Cardiac fibroblast (primary cell): ENCODE data around the gene PCDHGA1.
A peak's percentile ranks its signal among the peaks of the same experiment; 100 is the strongest.

Source experiments
- DNase-seq, 2 donors: peaks; one replicate each; pipeline versions ENCODE4 v3.0.0 to v3.0.0-alpha.2; 2010; ENCODE audit warnings: low read depth in 2 of 2
- H3K4me3 ChIP-seq, 2 donors: replicated peaks in 1 of 2; 1 replicate in 1 of 2; 2 replicates in 1 of 2; pipeline ENCODE4 v1.5.1; 2011; ENCODE audit warnings: low read depth in 2 of 2, low read length in 2 of 2, mild to moderate bottlenecking in 2 of 2, moderate library complexity in 1 of 2
- TF ChIP-seq, protein P1 (sequence below): IDR thresholded peaks from one replicate; pipeline ENCODE4 v1.5.1; 2011; ENCODE audit warnings: low read depth, mild to moderate bottlenecking, low read length, inconsistent platforms

The PCDHGA1 gene

DNA sequence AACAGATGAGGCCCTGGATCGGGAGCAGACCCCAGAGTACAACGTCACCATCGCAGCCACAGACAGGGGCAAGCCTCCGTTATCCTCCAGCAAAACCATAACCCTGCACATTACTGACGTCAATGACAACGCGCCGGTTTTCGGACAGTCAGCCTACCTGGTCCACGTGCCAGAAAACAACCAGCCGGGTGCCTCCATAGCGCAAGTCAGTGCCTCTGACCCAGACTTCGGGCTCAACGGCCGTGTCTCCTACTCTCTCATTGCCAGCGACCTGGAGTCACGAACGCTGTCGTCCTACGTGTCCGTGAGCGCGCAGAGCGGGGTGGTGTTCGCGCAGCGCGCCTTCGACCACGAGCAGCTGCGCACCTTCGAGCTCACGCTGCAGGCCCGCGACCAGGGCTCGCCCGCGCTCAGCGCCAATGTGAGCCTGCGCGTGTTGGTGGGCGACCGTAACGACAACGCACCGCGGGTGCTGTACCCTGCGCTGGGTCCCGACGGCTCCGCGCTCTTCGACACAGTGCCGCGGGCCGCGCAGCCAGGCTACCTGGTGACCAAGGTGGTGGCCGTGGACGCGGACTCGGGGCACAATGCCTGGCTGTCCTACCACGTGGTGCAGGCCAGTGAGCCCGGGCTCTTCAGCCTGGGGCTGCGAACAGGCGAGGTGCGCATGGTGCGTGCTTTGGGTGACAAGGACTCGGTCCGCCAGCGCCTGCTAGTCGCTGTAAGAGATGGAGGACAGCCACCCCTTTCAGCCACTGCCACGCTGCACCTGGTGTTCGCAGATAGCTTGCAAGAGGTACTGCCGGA is 89.0 kb downstream of the PCDHGA1 start:
- no peak overlapping the region for H3K4me3 ChIP-seq

DNA sequence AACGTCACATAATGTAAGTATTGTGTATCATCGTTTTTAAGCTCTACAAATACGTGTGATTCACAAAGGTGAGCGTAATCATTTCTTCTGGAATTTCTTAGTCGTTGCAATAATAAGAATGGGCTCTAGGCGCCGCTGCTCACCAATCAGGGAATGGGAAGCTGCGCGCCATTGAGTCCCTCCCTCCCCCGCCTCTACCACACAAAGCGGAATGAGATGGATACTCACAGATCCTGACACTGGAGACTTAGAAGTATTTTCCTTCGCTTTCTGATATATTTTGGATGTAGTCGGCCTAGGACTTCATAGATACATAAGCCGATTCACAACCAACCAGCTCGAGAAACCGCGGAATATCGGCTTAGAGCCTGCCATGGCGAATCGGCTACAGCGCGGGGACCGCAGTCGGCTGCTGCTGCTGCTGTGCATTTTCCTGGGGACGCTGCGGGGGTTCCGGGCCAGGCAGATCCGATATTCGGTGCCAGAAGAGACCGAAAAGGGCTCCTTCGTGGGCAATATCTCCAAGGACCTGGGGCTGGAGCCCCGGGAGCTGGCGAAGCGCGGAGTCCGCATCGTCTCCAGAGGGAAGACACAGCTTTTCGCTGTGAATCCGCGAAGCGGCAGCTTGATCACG is 90.7 kb downstream of the PCDHGA1 start, which contains the start of gene PCDHGA11:
Gene PCDHGA11, plus strand, starts transcription at position 197 of the 634 bp plus-strand sequence. Its CDS starts 177 bp downstream, at position 374.
- TF ChIP-seq, protein P1, sequence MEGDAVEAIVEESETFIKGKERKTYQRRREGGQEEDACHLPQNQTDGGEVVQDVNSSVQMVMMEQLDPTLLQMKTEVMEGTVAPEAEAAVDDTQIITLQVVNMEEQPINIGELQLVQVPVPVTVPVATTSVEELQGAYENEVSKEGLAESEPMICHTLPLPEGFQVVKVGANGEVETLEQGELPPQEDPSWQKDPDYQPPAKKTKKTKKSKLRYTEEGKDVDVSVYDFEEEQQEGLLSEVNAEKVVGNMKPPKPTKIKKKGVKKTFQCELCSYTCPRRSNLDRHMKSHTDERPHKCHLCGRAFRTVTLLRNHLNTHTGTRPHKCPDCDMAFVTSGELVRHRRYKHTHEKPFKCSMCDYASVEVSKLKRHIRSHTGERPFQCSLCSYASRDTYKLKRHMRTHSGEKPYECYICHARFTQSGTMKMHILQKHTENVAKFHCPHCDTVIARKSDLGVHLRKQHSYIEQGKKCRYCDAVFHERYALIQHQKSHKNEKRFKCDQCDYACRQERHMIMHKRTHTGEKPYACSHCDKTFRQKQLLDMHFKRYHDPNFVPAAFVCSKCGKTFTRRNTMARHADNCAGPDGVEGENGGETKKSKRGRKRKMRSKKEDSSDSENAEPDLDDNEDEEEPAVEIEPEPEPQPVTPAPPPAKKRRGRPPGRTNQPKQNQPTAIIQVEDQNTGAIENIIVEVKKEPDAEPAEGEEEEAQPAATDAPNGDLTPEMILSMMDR = peak; percentile 61
- peak within 1 kb of the TSS; percentile 50 to 54 for H3K4me3 ChIP-seq
- peak; percentile 77 to 79 for DNase-seq

More for the DNA sequence above, 89.0 kb downstream of the PCDHGA1 start:
- DNase-seq = no peak
- TF ChIP-seq, protein P1 = no peak

DNA sequence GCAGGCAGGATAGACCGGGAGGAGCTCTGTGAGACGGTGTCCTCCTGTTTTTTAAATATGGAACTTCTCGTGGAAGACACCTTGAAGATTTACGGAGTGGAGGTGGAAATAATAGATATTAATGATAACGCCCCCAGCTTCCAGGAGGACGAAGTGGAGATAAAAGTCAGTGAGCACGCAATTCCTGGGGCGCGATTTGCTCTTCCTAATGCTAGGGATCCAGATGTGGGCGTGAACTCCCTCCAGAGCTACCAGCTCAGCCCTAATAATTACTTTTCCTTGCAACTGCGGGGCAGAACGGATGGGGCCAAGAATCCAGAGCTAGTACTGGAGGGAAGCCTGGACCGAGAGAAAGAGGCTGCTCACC is 91.2 kb downstream of the PCDHGA1 start:
- TF ChIP-seq, protein P1 = no peak
- DNase-seq = no peak
- peak overlapping the region; percentile 50 to 54 for H3K4me3 ChIP-seq

DNA sequence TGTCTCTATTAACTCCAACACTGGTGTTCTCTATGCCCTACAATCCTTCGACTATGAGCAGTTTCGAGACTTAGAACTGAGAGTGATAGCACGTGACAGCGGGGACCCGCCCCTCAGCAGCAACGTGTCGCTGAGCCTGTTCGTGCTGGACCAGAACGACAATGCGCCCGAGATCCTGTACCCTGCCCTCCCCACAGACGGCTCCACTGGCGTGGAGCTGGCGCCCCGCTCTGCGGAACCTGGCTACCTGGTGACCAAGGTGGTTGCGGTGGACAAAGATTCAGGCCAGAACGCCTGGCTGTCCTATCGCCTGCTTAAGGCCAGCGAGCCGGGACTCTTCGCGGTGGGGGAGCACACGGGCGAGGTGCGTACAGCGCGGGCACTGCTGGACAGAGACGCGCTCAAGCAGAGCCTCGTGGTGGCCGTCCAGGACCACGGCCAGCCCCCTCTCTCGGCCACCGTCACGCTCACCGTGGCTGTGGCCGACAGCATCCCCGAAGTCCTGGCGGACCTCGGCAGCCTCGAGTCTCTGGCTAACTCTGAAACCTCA is 92.5 kb downstream of the PCDHGA1 start:
- no peak overlapping the region for H3K4me3 ChIP-seq
- DNase-seq = no peak
- TF ChIP-seq, protein P1 = no peak

DNA sequence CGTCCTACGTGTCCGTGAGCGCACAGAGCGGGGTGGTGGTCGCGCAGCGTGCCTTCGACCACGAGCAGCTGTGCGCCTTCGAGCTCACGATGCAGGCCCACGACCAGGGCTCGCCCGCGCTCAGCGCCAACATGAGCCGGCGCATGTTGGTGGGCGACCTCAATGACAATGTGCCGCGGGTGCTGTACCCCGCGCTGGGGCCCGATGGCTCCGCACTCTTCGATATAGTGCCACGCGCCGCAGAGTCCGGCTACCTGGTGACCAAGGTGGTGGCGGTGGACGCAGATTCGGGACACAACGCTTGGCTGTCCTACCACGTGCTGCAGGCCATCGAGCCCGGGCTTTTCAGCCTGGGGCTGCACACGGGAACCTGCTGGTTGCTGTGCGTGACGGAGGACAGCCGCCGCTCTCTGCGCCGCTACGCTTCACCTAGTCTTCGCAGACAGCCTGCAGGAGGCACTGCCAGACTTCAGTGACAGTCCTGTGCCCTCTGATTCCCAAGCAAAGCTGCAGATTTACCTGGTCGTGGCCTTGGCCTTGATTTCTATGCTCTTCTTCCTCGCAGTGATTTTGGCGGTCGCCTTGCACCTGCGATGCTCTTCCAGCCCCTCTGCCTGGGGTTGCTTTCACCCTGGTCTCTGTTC is 97.6 kb downstream of the PCDHGA1 start:
- H3K4me3 ChIP-seq = no peak overlapping the region
- TF ChIP-seq, protein P1 = no peak
- DNase-seq = no peak

DNA sequence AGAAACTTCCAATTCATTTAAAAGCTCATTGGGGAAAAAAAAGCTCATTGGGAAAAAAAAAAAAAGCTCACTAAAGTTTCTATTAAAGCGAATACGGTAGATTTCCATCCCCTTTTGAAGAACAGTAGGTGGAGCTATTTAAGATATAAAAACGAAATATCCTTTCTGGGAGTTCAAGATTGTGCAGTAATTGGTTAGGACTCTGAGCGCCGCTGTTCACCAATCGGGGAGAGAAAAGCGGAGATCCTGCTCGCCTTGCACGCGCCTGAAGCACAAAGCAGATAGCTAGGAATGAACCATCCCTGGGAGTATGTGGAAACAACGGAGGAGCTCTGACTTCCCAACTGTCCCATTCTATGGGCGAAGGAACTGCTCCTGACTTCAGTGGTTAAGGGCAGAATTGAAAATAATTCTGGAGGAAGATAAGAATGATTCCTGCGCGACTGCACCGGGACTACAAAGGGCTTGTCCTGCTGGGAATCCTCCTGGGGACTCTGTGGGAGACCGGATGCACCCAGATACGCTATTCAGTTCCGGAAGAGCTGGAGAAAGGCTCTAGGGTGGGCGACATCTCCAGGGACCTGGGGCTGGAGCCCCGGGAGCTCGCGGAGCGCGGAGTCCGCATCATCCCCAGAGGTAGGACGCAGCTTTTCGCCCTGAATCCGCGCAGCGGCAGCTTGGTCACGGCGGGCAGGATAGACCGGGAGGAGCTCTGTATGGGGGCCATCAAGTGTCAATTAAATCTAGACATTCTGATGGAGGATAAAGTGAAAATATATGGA is 100.2 kb downstream of the PCDHGA1 start, which contains the start of gene PCDHGA12:
Gene PCDHGA12, plus strand, starts transcription at position 176 of the 782 bp plus-strand sequence. Its CDS starts 253 bp downstream, at position 429.
- peak; percentile 96 to 97 for DNase-seq
- H3K4me3 ChIP-seq = peak within 1 kb of the TSS; percentile 43 to 55

More for the DNA sequence above, 100.2 kb downstream of the PCDHGA1 start, which contains the start of gene PCDHGA12:
- TF ChIP-seq, protein P1 = peak; percentile 78
